Measurements from ENCODE around the gene FAM193B. TPM values are rescaled to one million over a fixed set of nuclear protein-coding genes. Genes with fewer than 3 reads are reported as not detected.
A peak's percentile ranks its signal among the peaks of the same experiment; 100 is the strongest.

Gene FAM193B
- total RNA-seq, 8 experiments from 2014 or later: 29.0 to 71.4 (median 46.5) TPM

DNA sequence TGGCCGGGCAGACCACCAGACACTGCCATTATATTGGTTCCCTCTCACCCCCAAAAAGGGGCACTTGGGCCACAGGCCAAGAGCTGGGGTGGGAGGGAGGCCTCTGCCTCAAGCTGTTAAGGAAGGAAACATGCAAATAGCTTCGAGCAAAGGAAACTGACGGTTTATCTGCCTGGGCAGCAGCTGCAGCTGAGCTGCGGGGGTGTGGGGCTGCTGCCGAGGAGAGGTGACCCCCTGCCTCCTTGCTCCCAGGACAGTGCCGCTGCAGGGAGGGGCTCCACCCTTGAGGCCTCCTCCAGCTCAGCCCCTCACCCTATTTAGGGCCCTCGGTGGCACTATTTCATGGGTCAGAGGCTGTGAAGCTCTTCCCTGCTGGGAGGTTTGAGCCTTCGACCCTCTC lies 45.5 kb downstream of the FAM193B start:
- Histone ChIP-seq H3K27ac (peak overlapping the region; percentile 18 to 51), H3K4me1 (replicated peaks in 1 of 2) (peaks cover 14% of the 10 kb centered on the region in 2 donors), H3K4me3 (no peak overlapping the region)
- peak in 1 of 8 experiments; percentile 3 for ATAC-seq (replicated peaks in 6 of 8)
- 20 to 83% (median 60%) methylated on average over 1 to 3 of the region's 8 CpGs; no CpG with 5 or more reads in 5 of the 10 experiments for WGBS, 10 experiments
- in situ Hi-C loops (cut with MboI; ENCODE audit: low pct_unique_long_range_greater_than_20kb in 2 of 9, low sequenced_read_pairs in 9 of 9, unreplicated experiment in 9 of 9): loop anchor here in 1 of 9 experiments (25.0 kb wide), 1 partner anchor 122 kb away; the partner anchor contains the start of gene SLC34A1

DNA sequence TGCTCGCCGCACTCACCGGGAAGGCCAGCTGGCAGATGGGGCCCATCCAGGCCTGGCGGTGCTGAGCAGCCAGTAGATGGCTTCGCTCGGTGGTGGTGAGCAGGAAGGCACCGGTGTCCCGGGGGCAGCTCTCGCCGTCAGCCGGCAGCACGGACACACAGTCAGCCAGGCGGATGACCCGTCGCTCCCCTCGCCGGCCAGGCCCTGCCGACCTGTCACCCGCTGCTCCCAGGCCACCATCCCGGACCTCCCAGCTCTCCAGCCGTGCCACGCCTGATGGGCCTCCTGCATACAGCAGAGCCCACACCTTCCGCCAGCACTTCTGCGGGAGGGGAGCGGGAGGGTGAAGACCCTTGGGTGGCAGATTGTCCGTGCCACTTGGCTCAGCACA lies 46.1 kb downstream of the FAM193B start:
- no CpG with 5 or more reads among the region's 26 CpGs for WGBS, 10 experiments
- Histone ChIP-seq H3K27ac (no peak overlapping the region), H3K4me1 (replicated peaks in 1 of 2) (peaks cover 14% of the 10 kb centered on the region in 2 donors), H3K4me3 (no peak overlapping the region)
- no peak for ATAC-seq (replicated peaks in 6 of 8)
- in situ Hi-C loops (cut with MboI; ENCODE audit: low pct_unique_long_range_greater_than_20kb in 2 of 9, low sequenced_read_pairs in 9 of 9, unreplicated experiment in 9 of 9): loop anchor here in 1 of 9 experiments (25.0 kb wide), 1 partner anchor 121 kb away; the partner anchor contains the start of gene SLC34A1

DNA sequence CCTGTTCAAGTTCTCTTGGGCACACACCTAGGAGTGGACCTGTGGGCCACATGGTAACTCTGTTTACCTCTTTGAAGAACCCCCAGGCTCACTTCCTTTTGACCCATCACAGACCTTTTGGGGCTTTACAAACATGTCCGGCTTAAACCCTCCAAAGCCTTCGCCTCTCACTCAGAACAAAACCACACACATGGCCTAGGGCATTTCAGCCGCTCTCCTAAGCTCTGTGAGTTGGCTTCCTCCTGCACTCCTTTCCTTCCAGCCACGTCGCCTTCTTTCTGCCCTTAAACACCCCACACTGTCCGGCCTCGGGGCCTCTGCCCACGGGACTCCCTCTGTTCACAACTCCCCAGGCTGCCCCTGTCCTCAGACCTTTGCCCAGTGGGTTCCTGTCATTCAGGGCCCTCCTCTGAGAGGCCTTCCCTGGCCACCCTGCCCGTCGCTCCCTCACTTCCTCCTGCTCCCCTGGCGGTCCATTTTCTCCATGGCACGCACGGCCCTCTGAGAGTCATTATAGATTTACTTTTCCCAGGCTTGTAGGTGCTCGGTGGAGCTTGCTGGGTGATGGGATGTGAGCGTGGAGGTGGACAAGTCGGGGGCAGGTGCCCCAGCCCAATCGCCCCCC lies 46.7 kb downstream of the FAM193B start:
- in situ Hi-C loops (cut with MboI; ENCODE audit: low pct_unique_long_range_greater_than_20kb in 2 of 9, low sequenced_read_pairs in 9 of 9, unreplicated experiment in 9 of 9): loop anchor here in 1 of 9 experiments (25.0 kb wide), 1 partner anchor 120 kb away; the partner anchor contains the start of gene SLC34A1
- peak in 1 of 8 experiments; percentile 6 for ATAC-seq (replicated peaks in 6 of 8)
- Histone ChIP-seq H3K27ac (no peak overlapping the region), H3K4me1 (replicated peaks in 1 of 2) (peaks cover 14% of the 10 kb centered on the region in 2 donors), H3K4me3 (no peak overlapping the region)
- 60 to 94% (median 86%) methylated on average over 2 to 8 of the region's 17 CpGs; no CpG with 5 or more reads in 3 of the 10 experiments for WGBS, 10 experiments

DNA sequence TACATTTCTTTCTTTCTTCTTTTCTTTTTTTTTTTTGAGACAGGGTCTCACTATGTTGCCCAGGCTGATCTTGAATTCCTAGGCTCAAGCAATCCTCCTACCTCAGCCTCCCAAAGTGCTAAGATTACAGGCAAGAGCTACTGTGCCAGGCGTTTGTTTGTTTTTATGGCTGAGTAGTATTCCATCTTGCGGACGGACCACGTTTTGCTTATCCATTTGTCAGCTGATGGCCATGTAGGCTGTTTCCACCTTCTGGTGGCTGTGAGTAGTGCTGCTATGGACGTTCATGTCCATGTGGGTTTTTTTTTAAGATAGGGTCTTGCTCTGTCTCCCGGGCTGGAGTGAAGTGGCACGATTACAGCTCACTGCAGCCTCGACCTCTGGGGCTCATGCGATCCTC lies 47.2 kb downstream of the FAM193B start:
- Histone ChIP-seq H3K4me1 (replicated peaks in 1 of 2) (peaks cover 14% of the 10 kb centered on the region in 2 donors), H3K27ac (no peak overlapping the region), H3K4me3 (no peak overlapping the region)
- WGBS, 10 experiments: 50 to 95% (median 80%) methylated on average over 1 to 7 of the region's 9 CpGs; no CpG with 5 or more reads in 3 of the 10 experiments
- peak in 1 of 8 experiments; percentile 40 for ATAC-seq (replicated peaks in 6 of 8)
- in situ Hi-C loops (cut with MboI; ENCODE audit: low pct_unique_long_range_greater_than_20kb in 2 of 9, low sequenced_read_pairs in 9 of 9, unreplicated experiment in 9 of 9): loop anchor here in 1 of 9 experiments (25.0 kb wide), 1 partner anchor 120 kb away; the partner anchor contains the start of gene SLC34A1

DNA sequence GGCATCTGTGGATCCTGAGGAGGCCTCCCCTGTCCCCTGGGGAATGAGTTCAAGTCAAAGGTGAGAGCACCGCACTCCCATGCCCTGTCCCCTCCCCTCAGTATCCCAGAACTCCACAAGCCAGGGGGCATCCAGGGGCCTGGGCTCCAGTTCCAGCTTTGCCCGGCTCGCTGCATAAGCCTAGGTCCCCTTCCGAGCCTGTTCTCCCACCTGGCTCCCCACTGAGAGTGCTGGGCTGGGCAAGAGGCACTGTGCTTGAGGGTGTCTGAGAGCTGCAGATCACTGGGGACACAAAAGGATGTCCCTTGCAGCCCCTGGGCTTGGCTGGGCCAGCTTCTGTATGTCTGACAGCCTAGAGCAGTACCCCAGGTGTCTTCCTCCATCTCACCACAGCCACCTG lies 49.3 kb downstream of the FAM193B start:
- 100% methylated on average over 1 of the region's 4 CpGs; no CpG with 5 or more reads in 8 of the 10 experiments for WGBS, 10 experiments
- in situ Hi-C loops (cut with MboI; ENCODE audit: low pct_unique_long_range_greater_than_20kb in 2 of 9, low sequenced_read_pairs in 9 of 9, unreplicated experiment in 9 of 9): loop anchor here in 1 of 9 experiments (25.0 kb wide), 1 partner anchor 118 kb away; the partner anchor contains the start of gene SLC34A1

DNA sequence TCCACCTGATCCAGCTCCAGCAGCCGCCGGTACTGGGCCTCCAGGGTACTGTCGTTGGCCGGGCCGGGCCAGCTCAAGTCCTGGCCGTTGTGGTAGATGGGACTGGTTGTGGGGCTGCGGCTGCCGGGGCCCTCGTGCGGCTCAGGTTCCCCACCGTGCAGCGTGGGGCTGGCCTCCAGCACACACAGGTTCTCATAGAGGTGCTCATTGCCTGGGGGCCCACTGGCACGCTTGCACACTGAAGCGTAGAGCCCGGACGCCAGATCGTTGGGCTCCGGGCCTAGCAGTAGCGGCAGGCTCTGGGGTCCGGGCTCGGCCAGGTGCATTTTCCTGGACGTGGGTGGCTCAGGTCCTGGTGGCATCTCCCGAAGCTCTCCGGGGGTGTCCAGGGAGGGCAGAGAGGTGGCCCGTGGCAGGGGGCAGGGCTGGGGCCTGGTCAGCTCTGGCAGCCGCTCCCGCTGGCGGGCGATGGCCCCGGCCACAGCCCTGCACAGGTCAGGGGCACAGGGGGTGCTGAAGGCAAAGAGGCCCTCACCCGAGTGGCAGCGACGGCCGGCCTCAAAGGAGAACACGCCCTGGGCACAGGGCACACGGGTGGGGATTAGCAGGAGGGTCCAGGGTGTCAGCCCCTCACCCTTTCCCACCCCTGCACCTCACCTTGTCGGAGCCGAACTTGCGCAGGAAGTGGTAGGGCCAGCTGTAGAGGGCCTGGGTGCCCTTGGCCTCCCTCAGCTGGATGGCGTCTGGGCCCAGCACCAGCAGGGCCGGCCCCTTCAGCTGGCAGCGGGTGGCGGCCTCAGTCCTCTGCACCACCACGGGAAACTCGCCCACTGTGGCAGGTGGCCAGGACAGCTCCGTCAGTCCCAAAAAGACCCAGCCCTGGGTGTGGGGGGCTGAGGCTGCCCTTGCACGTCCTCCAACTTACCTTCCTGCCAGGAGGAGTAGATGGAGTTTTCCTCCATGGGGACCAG lies 50.0 kb downstream of the FAM193B start:
- ATAC-seq (replicated peaks in 6 of 8): no peak
- peaks cover 16 to 17% of the 10 kb centered on the region in 2 donors for H3K4me1 ChIP-seq (replicated peaks in 1 of 2)
- H3K27ac ChIP-seq: no peak overlapping the region
- in situ Hi-C loops (cut with MboI; ENCODE audit: low pct_unique_long_range_greater_than_20kb in 2 of 9, low sequenced_read_pairs in 9 of 9, unreplicated experiment in 9 of 9): loop anchor here in 1 of 9 experiments (25.0 kb wide), 1 partner anchor 117 kb away; the partner anchor contains the start of gene SLC34A1
- no peak overlapping the region for H3K4me3 ChIP-seq
- WGBS, 10 experiments: 80 to 100% (median 88%) methylated on average over 1 to 9 of the region's 47 CpGs; no CpG with 5 or more reads in 5 of the 10 experiments

More for the DNA sequence above, 49.3 kb downstream of the FAM193B start:
- Histone ChIP-seq H3K27ac (no peak overlapping the region), H3K4me1 (replicated peaks in 1 of 2) (peaks cover 23% of the 10 kb centered on the region in 2 donors), H3K4me3 (no peak overlapping the region)
- ATAC-seq (replicated peaks in 6 of 8): no peak

DNA sequence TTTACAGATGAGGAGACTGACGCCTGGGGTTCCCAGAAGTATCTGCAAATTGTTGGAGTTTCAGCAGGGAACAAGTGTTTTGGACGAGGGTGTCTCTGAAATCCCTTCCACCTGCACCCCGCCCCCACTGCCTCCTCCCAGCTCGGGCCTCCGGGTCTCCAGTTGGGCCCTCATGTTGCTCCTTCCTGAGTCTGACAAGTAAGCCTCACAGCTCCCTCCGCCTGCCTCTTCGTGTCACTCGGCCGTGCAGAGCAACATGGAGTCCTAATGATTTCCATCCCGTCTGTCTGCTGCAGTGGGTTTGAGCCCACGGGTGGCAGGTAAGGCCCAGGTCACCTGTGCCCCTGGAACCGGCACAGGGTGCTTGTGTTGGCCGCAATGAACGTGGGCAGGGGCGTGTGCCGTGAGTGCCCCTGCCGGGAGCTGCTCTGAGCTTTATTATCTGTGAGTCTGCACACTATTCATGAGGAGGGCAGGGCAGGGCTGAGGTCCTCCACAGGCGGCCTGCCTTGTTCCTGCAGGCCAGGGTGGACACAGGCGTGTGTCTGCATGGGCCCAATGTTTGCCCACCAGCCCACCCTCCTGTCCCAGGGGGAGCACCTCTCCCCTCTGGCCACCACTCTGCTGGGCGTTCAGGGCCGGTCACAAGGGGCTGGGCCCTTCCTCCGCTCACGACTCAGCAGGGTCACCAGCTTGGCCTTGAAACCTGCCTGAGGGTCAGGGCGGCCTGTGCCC lies 50.8 kb downstream of the FAM193B start:
- in situ Hi-C loops (cut with MboI; ENCODE audit: low pct_unique_long_range_greater_than_20kb in 2 of 9, low sequenced_read_pairs in 9 of 9, unreplicated experiment in 9 of 9): loop anchor here in 1 of 9 experiments (25.0 kb wide), 1 partner anchor 116 kb away; the partner anchor contains the start of gene SLC34A1
- ATAC-seq (replicated peaks in 6 of 8): no peak
- H3K27ac ChIP-seq: no peak overlapping the region
- no peak overlapping the region for H3K4me3 ChIP-seq
- 41 to 86% (median 75%) methylated on average over 2 to 11 of the region's 24 CpGs; no CpG with 5 or more reads in 4 of the 10 experiments for WGBS, 10 experiments
- peaks cover 11 to 14% of the 10 kb centered on the region in 2 donors for H3K4me1 ChIP-seq (replicated peaks in 1 of 2)

DNA sequence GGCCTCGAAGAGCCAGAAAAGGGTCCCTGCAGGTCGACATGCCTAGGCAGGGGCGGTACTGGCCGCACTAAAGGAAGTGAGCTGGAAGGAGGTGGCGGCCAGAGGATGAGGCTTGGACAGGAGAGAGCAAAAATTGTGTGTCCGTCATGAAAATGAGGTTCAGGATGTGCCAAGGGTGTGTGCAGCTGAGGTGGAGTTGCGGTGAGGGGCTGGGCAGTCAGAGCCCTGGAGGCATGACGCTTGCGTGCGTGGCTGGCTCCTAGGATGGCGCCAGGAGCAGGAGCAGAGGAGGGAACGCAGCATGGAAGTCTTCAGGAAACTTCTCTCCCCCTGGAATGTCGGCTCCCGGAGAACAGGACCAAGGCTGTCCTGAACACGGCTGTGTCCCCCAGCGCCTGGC lies 51.5 kb downstream of the FAM193B start:
- H3K4me3 ChIP-seq: no peak overlapping the region
- H3K4me1 ChIP-seq (replicated peaks in 1 of 2): peaks cover 16 to 20% of the 10 kb centered on the region in 2 donors
- no peak for ATAC-seq (replicated peaks in 6 of 8)
- in situ Hi-C loops (cut with MboI; ENCODE audit: low pct_unique_long_range_greater_than_20kb in 2 of 9, low sequenced_read_pairs in 9 of 9, unreplicated experiment in 9 of 9): loop anchor here in 1 of 9 experiments (25.0 kb wide), 1 partner anchor 116 kb away; the partner anchor contains the start of gene SLC34A1
- no peak overlapping the region for H3K27ac ChIP-seq
- WGBS, 10 experiments: 68 to 90% (median 79%) methylated on average over 2 to 11 of the region's 16 CpGs; no CpG with 5 or more reads in 1 of the 10 experiments

DNA sequence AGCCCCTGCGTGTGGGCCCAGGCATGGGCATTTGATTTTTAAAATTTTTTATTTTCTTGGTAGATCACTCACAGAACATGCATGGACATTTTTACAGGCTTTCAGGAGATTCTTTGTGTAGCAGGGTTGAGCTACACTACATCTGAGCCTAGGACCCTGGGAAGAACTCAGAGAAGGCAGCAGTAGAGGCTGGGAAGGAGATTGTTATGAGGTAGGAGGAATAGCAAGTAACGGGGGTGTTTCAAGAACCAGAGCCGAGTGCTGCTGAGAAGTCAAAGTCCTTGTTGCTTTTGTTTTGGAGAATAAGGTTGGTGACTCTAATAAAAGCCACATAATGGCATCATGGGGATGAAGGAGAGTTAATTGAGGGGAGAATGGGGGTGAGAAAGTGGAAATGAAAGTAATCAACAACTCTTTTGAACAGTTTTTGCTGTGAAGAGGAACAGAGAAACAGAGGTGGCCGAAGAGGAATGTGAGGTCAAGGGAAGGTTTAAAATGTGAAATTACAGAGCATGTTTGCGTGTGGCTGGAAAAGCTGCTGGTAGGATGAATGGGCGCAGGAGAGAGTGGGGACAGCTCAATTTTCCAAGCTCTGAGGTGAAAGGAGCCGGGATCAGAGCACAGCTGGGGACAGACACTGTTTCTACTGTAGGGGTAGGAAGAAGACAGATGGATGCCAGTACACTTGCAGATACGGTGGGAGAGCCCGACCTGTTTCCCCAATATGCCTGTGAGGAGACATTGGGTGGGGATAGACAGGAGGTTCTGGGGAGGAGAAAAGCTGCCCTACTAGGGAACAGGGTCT lies 52.3 kb downstream of the FAM193B start:
- peaks cover 16 to 22% of the 10 kb centered on the region in 2 donors for H3K4me1 ChIP-seq (replicated peaks in 1 of 2)
- ATAC-seq (replicated peaks in 6 of 8): no peak
- WGBS, 10 experiments: 41 to 86% (median 50%) methylated on average over 3 to 9 of the region's 9 CpGs; no CpG with 5 or more reads in 1 of the 10 experiments
- no peak overlapping the region for H3K4me3 ChIP-seq
- in situ Hi-C loops (cut with MboI; ENCODE audit: low pct_unique_long_range_greater_than_20kb in 2 of 9, low sequenced_read_pairs in 9 of 9, unreplicated experiment in 9 of 9): loop anchor here in 1 of 9 experiments (25.0 kb wide), 1 partner anchor 115 kb away; the partner anchor contains the start of gene SLC34A1
- no peak overlapping the region for H3K27ac ChIP-seq

DNA sequence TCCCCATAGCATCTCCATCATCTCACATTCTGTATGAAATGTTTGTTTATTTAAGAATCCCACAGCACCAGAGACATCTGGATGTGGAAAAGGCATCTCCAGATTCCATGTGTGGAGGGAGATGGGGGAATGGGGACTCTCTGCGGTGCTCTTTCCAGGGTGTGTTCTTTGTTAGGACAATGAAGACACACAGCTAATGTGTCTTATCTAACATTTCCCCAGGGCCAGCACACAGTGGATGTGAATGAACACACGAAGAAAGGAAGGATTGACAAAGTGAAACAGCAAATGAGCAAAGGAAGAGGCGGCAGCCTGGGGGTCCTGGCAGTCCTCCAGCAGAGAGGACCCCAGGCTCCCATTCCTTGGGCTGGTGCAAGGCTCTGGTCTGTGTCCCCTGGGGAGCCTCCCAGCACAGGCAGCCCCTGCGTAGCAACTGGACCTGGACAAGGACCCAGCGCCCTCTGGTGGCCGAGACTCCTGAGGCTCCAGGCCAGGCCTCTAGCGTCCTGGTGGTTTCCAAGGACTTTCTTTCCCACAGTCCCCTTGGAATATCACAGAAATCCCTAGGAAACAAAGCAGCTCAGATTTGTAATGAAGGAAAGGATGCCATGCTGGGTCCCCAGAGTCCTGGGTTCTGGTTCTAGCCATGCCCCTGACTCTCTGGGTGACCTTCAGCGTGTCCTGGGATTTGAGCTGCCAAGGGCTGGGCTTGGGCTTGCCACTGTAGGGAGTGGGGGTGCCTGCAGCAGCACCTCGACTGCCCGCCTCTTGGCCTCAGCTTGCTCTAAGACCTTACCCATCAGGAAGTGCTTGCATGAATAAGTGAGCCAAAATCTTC lies 53.5 kb downstream of the FAM193B start:
- 0 to 80% (median 26%) methylated on average over 1 to 4 of the region's 10 CpGs; no CpG with 5 or more reads in 2 of the 10 experiments for WGBS, 10 experiments
- ATAC-seq (replicated peaks in 6 of 8): peak; percentile 16 to 54 (median 38)
- H3K27ac ChIP-seq: no peak overlapping the region
- in situ Hi-C loops (cut with MboI; ENCODE audit: low pct_unique_long_range_greater_than_20kb in 2 of 9, low sequenced_read_pairs in 9 of 9, unreplicated experiment in 9 of 9): loop anchor here in 1 of 9 experiments (25.0 kb wide), 1 partner anchor 114 kb away; the partner anchor contains the start of gene SLC34A1
- H3K4me3 ChIP-seq: no peak overlapping the region
- peaks cover 21 to 28% of the 10 kb centered on the region in 2 donors for H3K4me1 ChIP-seq (replicated peaks in 1 of 2)
